Measurements from ENCODE around the gene PRCD.

- TF ChIP-seq, protein P1, sequence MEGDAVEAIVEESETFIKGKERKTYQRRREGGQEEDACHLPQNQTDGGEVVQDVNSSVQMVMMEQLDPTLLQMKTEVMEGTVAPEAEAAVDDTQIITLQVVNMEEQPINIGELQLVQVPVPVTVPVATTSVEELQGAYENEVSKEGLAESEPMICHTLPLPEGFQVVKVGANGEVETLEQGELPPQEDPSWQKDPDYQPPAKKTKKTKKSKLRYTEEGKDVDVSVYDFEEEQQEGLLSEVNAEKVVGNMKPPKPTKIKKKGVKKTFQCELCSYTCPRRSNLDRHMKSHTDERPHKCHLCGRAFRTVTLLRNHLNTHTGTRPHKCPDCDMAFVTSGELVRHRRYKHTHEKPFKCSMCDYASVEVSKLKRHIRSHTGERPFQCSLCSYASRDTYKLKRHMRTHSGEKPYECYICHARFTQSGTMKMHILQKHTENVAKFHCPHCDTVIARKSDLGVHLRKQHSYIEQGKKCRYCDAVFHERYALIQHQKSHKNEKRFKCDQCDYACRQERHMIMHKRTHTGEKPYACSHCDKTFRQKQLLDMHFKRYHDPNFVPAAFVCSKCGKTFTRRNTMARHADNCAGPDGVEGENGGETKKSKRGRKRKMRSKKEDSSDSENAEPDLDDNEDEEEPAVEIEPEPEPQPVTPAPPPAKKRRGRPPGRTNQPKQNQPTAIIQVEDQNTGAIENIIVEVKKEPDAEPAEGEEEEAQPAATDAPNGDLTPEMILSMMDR (IDR thresholded peaks at IDR 0.05): no peak
- TF ChIP-seq ZFX (IDR thresholded peaks at IDR 0.05; ENCODE audit: borderline replicate concordance): no peak
Observed at GRCh38 chr17:76551685-76552084, 11.8 kb downstream of the PRCD start.

Data from 22Rv1 (cell line).